Stimulated activated CD4-positive, alpha-beta T cell treated with anti-CD3 and anti-CD28 coated beads, Interleukin-1b, Interleukin-23, amount 100 ng/mL, for 24 hours (primary cell): ENCODE results near the gene ABCC9.

Source experiments
- DNase-seq, 4 experiments: peaks; one replicate each; pipeline ENCODE4 v3.0.0-alpha.2; 2020; ENCODE audit warnings: low read depth in 4 of 4, low spot score in 1 of 4

The ABCC9 gene

DNA sequence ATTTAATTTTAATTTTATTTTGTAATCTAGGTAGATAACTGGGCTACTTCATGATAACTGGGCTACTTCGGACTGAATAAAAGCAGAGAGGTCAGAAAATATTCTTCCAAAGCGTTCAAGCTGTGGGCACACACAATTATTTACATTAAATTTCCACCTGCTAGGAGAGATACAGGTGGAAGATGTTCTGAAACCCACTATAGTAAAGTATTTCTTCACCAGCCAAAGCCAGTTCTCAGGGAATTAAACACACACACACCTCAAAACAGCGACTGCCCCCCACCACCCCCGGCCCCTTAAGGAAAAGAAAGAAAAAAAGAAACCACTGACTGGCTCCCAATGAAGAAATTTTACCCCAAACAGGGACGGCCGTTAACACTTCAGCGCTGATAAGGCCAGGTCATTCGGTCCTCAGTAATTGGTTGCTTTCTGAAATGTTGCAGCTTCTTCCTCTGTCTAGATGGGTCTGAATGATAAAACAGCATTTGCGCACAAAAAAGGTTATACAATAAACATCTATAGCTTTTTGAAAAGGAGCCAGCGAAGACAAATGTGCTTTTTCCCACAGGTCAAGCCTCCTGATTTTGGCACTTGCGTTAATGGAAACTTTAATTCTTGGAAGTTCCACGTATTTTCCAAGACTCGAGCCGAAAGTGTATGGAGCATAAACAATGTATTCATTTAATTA is 165.9 kb downstream of the ABCC9 start:
- no peak for DNase-seq

DNA sequence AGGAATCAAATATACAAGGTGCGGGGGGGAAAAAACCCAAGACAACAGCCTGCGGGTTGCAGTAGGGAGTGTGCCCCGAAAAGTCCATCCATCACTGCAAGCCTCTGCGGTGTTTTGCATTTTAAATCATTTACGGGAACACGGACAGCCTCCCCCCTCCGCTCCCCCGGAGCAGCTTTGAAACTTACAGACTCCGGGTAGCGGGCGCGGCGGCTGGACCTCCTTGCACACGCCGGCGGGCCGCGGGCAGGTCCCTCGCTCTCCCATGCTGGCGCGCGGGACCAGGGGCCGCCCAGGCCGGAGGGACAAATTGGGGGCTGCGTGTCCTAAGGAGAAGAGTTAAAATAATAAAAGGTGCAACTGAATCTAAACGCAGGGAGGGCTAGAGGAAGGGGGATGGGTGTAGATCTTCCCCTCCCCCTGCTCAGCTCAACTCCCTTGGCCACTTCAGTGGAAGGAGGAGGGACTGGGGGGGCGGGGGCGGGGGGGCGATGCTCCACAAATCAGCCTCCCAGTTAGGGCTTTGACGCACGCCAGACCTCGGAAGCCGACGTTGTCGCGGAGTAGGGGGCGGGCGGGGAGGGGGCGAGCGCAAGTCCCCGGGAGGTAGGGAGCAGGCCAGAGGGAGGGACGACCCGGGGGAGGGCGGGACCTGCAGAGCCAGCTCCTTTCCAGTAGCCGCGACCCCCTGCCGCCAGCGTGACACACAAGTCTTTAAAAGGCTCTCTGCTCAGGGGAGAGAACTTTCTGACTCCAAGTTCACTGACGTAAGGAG is 166.7 kb downstream of the ABCC9 start, which contains the start of gene KCNJ8:
Gene KCNJ8 (minus strand): TSS at position 349 of the 775 bp plus-strand sequence. CDS start 1,090 bp downstream, outside the sequence.
- DNase-seq, result no peak

DNA sequence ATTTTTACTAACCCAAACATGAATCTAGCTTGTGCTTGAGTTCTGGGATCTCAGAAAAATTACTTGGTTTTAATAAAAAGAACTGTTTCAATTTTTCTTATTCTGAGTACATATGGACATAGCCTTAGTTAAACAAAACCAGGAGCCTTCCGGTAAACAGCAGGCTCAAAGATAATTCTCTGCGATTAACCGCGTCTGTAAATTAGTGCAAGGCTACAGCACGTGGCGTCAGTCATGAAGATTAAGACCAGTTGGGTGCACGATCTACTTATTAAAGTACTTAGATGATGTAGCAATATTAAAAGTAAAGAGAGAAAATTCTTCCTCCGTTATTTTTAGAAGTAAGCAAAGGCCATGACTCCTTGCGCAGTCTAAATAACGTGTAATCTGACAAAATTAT is 167.4 kb downstream of the ABCC9 start:
- no peak for DNase-seq

DNA sequence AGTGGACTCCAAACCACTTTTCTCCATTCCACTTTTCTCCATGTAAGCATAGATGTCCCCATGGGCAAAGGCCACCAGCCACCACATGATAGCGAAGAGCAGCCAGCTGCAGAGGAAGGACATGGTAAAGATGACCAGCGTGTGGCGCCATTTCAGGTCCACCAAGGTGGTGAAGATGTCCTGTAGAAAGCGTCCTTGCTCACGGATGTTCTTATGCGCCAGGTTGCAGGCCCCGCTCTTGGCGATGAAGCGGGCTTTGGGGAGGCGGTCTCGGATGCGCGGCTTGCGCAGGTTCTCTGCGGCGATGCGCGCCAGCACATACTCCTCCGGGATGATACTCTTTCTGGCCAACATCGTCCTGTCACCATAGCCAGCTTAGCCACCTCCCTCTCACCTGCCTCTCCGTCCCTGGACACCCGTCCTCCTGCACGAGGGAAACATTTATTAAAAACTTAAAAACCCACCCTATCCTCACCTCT is 167.9 kb downstream of the ABCC9 start:
- DNase-seq, result no peak

DNA sequence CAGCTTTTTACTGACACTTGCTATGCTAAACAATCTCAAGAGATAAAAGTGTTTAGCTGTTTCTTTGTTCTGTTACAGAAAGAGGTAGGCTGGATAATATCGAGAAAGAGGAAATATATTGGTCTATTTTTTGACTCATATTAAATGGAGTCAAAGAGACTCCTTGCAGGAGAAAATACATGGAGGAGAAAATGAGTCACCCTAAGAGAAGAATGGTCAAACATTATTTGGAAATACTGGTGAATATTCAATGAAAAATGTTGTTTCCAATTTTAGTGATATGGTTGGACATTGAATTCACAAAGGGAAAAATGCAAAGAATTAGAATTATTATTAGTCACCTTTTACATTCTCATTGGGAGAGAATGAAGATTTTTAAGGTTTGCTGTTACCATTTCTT is 169.9 kb downstream of the ABCC9 start:
- DNase-seq, result no peak

DNA sequence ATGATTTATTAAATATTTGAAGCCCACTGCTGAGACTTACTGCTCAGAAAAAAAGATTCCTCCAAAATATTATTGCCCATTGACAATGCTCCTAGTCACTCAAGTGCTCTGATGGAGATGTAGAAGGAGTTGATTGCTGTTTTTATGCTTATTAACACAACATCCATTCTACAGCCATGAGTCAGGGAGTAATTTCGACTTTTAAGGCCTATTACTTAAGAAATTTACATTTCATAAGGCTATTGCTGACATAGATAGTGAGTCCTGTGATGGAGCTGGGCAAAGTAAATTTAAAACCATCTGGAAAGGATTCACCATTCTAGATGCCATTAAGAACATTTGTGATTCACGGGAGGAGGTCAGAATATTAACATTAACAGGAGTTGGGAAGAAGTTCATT is 171.9 kb downstream of the ABCC9 start:
- no peak for DNase-seq

DNA sequence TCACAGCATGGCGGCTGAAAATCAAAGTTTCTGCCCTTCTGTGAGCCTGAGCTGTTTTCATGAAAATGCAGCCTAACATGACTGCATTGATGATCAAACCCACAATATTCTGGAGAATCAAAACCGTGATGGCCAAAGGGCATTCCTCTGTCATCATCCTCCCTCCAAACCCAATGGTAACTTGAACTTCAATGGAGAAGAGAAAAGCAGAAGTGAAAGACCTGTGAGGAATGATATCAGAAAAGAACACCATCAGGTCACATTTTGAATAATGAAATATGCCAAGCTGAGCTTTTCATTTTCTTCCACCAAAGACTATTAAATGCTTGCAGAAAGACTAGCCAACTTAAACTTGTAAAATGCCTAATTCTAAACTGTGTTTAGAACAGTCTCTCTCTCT is 174.8 kb downstream of the ABCC9 start:
- no peak for DNase-seq

DNA sequence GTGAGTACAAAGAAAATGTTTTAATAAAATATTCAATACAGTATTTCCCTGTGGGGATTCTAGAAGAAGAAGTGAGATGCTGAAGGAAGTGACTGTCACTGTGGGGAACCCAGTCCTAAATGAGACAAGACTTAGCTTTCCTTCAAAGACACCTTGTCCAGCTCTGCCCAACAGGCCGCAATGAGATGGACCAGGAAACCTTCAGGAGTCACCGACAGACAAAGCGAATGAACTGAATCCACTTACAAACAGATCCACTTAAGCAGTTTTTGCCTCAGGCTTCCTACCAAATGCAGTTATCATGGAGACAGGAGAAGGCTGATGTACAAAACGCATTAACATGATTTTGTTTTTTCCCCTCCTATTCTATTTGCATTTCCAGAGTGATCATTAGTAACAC is 176.3 kb downstream of the ABCC9 start:
- no peak for DNase-seq

DNA sequence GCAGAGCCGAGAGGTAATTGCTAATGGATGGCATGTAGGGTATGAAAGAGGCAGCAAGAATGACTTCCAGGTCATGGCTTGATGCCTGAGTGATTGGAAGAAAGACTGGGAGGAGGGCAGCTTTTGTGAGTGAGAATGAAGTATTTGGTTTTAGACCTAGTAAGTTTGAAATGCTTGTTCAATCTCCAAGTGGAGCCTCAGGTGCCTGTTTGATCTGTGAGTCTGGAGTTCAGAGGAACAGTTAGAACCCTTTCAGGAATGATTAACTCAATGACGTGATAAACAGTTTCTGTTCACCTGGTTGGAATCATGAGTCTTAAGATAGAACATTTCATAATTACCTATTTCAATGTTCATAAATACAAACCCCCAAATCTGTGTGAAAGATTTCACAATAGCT is 177.2 kb downstream of the ABCC9 start:
- DNase-seq, result no peak

DNA sequence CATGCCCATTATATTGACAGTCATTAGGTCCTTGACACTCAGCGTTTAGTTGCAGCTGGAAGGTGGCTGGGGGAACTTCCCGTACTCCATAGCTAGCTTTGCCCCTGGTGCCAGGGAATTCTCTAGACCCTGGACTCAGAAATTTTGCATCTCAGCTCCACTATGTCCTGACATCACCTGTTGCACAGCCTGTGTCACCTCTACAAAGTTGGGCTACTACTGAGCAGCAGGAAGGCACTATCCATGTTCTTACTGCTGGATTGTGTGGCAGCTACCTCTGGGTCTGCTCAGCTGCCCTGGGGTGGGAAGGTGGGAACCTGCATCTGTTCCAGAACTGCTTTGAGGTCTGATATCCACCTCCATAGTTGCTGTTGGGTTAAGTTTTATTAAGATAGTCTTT is 177.7 kb downstream of the ABCC9 start:
- DNase-seq, result no peak

DNA sequence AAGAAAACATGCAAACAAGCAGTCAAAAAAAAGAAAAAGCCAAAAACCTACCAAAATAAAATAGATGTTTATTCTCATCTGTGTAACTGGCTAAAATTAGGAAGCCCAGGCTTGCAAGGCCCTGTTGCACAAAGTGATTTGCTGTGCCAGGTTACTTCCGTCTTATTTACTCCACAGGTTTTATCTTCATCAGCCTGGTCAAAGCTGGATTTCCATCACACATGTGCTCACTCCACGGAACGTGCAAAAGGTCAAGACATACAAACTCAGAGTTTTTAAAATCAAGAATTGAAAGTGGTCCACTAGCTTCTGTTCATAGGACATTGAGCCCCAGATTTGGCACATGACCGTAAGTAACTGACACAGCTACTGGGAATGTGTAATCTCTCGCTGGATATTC is 181.5 kb downstream of the ABCC9 start:
- DNase-seq, result no peak

DNA sequence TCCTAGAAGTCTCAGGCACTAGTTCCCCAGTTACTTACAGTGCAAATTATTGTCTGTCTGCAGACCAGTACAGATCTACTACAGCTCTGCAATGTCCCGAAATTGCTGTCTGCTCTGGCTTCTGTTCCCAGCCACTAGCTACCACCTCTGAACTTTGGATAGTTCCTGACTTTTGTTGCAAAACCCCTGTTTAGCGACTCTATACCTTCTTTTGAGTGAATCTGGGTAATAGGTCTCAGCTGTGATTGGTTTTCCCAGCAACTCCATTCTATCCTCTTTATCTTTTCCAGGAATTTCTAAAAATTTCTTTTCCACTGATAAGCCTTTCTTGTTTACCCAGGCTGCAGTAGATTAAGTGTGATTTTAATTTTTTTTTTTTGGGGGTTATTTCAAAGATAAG is 183.5 kb downstream of the ABCC9 start:
- no peak for DNase-seq

DNA sequence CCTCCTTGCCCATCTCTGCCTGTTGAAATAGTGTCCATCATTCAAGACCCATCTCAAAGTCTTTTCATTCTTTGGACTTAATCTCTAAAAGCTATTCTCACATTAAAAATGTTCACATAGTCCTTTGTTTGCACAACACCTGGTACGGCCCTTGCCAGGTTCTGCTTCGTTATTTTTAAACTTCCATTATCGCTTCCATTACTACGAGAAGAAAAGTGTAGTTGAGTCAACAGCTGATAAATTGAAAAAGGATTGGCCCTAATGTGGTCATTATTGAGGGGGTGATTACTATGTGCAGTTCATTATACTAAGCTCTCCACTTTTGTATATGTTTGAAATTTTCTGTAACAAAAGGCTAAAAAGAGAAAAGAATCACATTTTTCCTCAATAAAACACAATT is 184.5 kb downstream of the ABCC9 start:
- DNase-seq, result no peak

DNA sequence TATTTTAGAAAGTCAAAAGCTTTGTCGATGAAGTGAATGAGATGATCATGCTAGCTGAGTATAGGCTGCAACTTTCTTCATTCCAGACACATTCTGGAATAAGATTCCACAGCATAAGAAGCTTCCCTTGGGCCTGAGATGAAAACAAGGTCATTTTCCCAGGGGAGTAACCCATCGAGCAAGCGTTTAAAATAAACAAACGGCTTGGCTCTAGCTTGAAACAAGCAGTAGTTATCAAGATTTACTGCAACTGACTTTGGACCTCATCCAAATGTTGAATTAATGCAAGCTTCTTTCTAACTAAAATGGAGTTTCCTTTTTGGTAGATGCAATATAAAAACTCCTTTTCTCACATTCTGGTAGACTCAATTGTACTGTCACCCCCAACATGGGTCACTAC is 189.7 kb downstream of the ABCC9 start:
- DNase-seq, result no peak
